K562 (cell line): ENCODE results near the gene RRAGD. TPM values are rescaled to one million over a fixed set of nuclear protein-coding genes. Genes with fewer than 3 reads are reported as not detected.

Experiments
- ATAC-seq: fragments of 200-7000 bp; cut with Tn5 transposase; 3 replicates; pipeline ENCODE4 v1.9.1; 2020; ENCODE audit warnings: moderate library complexity
- BruUV-seq: library from RNA; stranded (reverse); fragments of 400-500 nt; replicated peaks from 2 replicates; lab custom pipeline; 2021; lab: Mats Ljungman, UMichigan
- CTCF ChIA-PET: fragments of 300-600 bp; formaldehyde crosslinking; extraction: SDS; loops from one replicate; lab custom pipeline; 2021; ENCODE audit warnings: low intra/inter-chr PET ratio; lab: Yijun Ruan, JAX
- POLR2A ChIA-PET: fragments of 300-600, 350-650 bp; sonication (Branson Sonifier 250); formaldehyde crosslinking; extraction: SDS; loops from one replicate; lab custom pipeline; 2021; ENCODE audit warnings: antibody characterized with exemption, inconsistent platforms; lab: Yijun Ruan, JAX
- DNase-seq, 4 experiments: peaks; one replicate each; pipeline versions ENCODE4 v3.0.0 to v3.0.0-alpha.2; 2011 to 2018; ENCODE audit warnings: low spot score in 3 of 4, mixed read lengths in 3 of 4; ENCODE audit errors: extremely low read depth in 1 of 4
- FAIRE-seq: peaks from 2 replicates; lab custom pipeline; 2011; peaks lifted over from hg19 to GRCh38; lab: Jason Lieb, UNC
- H2AFZ ChIP-seq: 2 replicates; pipeline ENCODE4 v1.6.0; 2011; ENCODE audit warnings: low read depth, low read length, control low read depth, inconsistent platforms
- H3K27ac ChIP-seq: fragments of 200-600 bp; 3 replicates; pipeline ENCODE4 v1.8.0; 2011; ENCODE audit warnings: low read depth, mild to moderate bottlenecking, control low read depth, inconsistent platforms, low read length, moderate library complexity, mixed read lengths; ENCODE audit errors: extremely low read depth
- H3K27me3 ChIP-seq, 2 experiments: fragments of 300-600 bp in 1 of 2; 2 replicates in 1 of 2; 3 replicates in 1 of 2; pipeline versions ENCODE4 v1.6.0 to v1.8.0; 2011; ENCODE audit warnings: inconsistent platforms in 2 of 2, low read length in 2 of 2, mild to moderate bottlenecking in 1 of 2, mixed read lengths in 1 of 2, moderate library complexity in 1 of 2; ENCODE audit not compliant: control insufficient read depth in 2 of 2, insufficient read depth in 2 of 2
- H3K36me3 ChIP-seq: fragments of 300-600 bp; 3 replicates; pipeline ENCODE4 v1.8.0; 2011; ENCODE audit warnings: mild to moderate bottlenecking, low read length, inconsistent platforms; ENCODE audit not compliant: control insufficient read depth, insufficient read depth
- H3K4me1 ChIP-seq, 2 experiments: fragments of 200-600 bp in 1 of 2; replicated peaks in 1 of 2; 2 replicates in 1 of 2; 3 replicates in 1 of 2; pipeline versions ENCODE4 v1.5.1 to v1.8.0; 2011; ENCODE audit warnings: inconsistent platforms in 2 of 2, low read length in 2 of 2, mild to moderate bottlenecking in 1 of 2, mixed read lengths in 1 of 2, moderate library complexity in 1 of 2; ENCODE audit not compliant: control insufficient read depth in 2 of 2, insufficient read depth in 2 of 2
- H3K4me2 ChIP-seq: 2 replicates; pipeline ENCODE4 v1.6.1; 2011; ENCODE audit warnings: low read length, control low read depth, inconsistent platforms, mixed read lengths; ENCODE audit not compliant: insufficient read depth
- H3K4me3 ChIP-seq: fragments of 200-600 bp; sonication (generic), shearing (Covaris generic); 2 replicates; pipeline ENCODE4 v1.5.1; 2016; ENCODE audit warnings: control low read depth, inconsistent platforms
- H3K79me2 ChIP-seq: fragments of 200-600 bp; 3 replicates; pipeline ENCODE4 v1.8.0; 2011; ENCODE audit warnings: low read length, inconsistent platforms; ENCODE audit not compliant: control insufficient read depth, insufficient read depth
- H3K9ac ChIP-seq, 2 experiments: 2 replicates each; pipeline versions ENCODE4 v1.6.0 to v1.6.1; 2011; ENCODE audit warnings: low read depth in 2 of 2, low read length in 2 of 2, control low read depth in 1 of 2, inconsistent platforms in 1 of 2, mild to moderate bottlenecking in 1 of 2, mixed read lengths in 1 of 2; ENCODE audit not compliant: insufficient read depth in 1 of 2
- H3K9me1 ChIP-seq: one replicate; pipeline ENCODE4 v1.6.0; 2011; ENCODE audit warnings: inconsistent platforms, mild to moderate bottlenecking, low read length, moderate library complexity; ENCODE audit not compliant: control insufficient read depth, insufficient read depth
- H3K9me3 ChIP-seq: replicated peaks from 2 replicates; pipeline ENCODE4 v1.5.1; 2011; ENCODE audit warnings: low read depth, low read length, inconsistent platforms; ENCODE audit not compliant: control insufficient read depth, insufficient read depth
- H4K20me1 ChIP-seq: replicated peaks from 2 replicates; pipeline ENCODE4 v1.6.1; 2011; ENCODE audit warnings: low read length, inconsistent platforms, mixed read lengths; ENCODE audit not compliant: control insufficient read depth, insufficient read depth
- GATAD2A ChIP-seq: fragments of 450-650 bp; IDR thresholded peaks from 2 replicates; pipeline ENCODE4 v1.6.1; 2017
- NUFIP1 ChIP-seq: fragments of 450-650 bp; IDR thresholded peaks from 2 replicates; pipeline ENCODE4 v1.6.1; 2018; ENCODE audit not compliant: partially characterized antibody
- PCBP2 ChIP-seq: fragments of 200-400 bp; formaldehyde crosslinking; IDR thresholded peaks from 2 replicates; pipeline ENCODE4 v1.6.1; 2018; ENCODE audit warnings: low read length, low read depth, mild to moderate bottlenecking, moderate library complexity; ENCODE audit not compliant: poor library complexity, severe bottlenecking
- POLR2AphosphoS2 ChIP-seq: IDR thresholded peaks from 2 replicates; pipeline ENCODE4 v1.6.1; 2012; ENCODE audit warnings: low read length, improper control_type of control experiment
- TEAD4 ChIP-seq, 2 experiments: sonication (generic) in 1 of 2; formaldehyde crosslinking in 1 of 2; IDR thresholded peaks; 2 replicates each; pipeline versions ENCODE4 v1.6.1 to v1.8.0; 2012 to 2022; ENCODE audit warnings: borderline replicate concordance in 1 of 2, inconsistent platforms in 1 of 2, low read length in 1 of 2, mild to moderate bottlenecking in 1 of 2, missing genetic modification reagents in 1 of 2
- THRB ChIP-seq: fragments of 450-650 bp; formaldehyde crosslinking; conservative IDR thresholded peaks from 2 replicates; pipeline ENCODE4 v1.4.0; 2022; ENCODE audit warnings: mild to moderate bottlenecking, missing genetic modification characterization
- ZBTB7A ChIP-seq: IDR thresholded peaks from 2 replicates; pipeline ENCODE4 v1.6.1; 2011; ENCODE audit warnings: low read depth, mild to moderate bottlenecking, low read length, moderate library complexity, borderline replicate concordance; ENCODE audit not compliant: control insufficient read depth
- WGBS: fragments of 100-300 bp; shearing (Covaris generic); methylation state at CpG from one replicate; pipeline ENCODE4 v1.1.6; 2016; ENCODE audit warnings: low coverage, mixed read lengths; ENCODE audit not compliant: insufficient coverage; ENCODE audit errors: missing lambda C conversion rate; 5-methylcytosine and 5-hydroxymethylcytosine counted together
- in situ Hi-C: fragments of 300-500 bp; cut with MboI; formaldehyde crosslinking; loops from 4 replicates; pipeline ENCODE4 v1.15.0; 2018; ENCODE audit warnings: inconsistent platforms, mixed read lengths
- intact Hi-C: fragments of 100-400 bp; cut with micrococcal nuclease; formaldehyde crosslinking; loops from 2 replicates; pipeline ENCODE4 v1.14.2; 2022
- polyA plus RNA-seq, 8 experiments: library from polyadenylated mRNA; depleted of rRNA in 4 of 8; stranded (reverse) in 5 of 8; unstranded in 3 of 8; fragments of >200 nt; fragmentation: Nextera tagmentation in 2 of 8; fragmentation: Illumina TruSeq in 1 of 8; extraction: Ambion mirVana in 2 of 8; extraction: Trizol in 1 of 8; gene quantifications; 2 replicates each; pipeline versions ENCODE4 v1.2.1 to v1.2.3, GENCODE V29; 2011 to 2014; ENCODE audit warnings: inconsistent platforms in 1 of 8, missing spikeins in 1 of 8
- total RNA-seq, 7 experiments: library from RNA; depleted of rRNA in 6 of 7; stranded (reverse); fragments of >200 nt in 6 of 7; fragmentation: Illumina TruSeq in 2 of 7; extraction: Trizol in 2 of 7; gene quantifications; 2 replicates each; pipeline versions ENCODE4 v1.2.1 to v1.2.3, GENCODE V29; 2011 to 2021; ENCODE audit warnings: low replicate concordance in 1 of 7

RRAGD gene
- total and polyA plus RNA-seq, 9 of the 15 experiments (the other 6 are each of a cell fraction or from before 2014, with no cell fraction given), result 0.03 to 0.07 (median 0.04) TPM; not detected in 6

GRCh38 chr6:89353702-89354392 lies 58.2 kb downstream of the RRAGD start:
- FAIRE-seq (no peak), ATAC-seq (no peak), DNase-seq (no peak)
- no peaks in the 10 kb centered on the region for H3K9me1 ChIP-seq
- no peaks in the 10 kb centered on the region for H3K27me3 ChIP-seq
- no peaks in the 10 kb centered on the region for H4K20me1 ChIP-seq
- H3K9me3 ChIP-seq, result no peaks in the 10 kb centered on the region
- H3K9ac ChIP-seq, result no peak overlapping the region
- intact Hi-C loops, result no loop called here
- ChIA-PET POLR2A (interaction anchor here (0.6 to 1.3 kb wide), 3 partner anchors 10 to 76 kb away, joined by 4 read pairs; no protein-coding TSS in a partner anchor), CTCF (no interaction called here)
- 88% methylated on average over 2 of the region's 2 CpGs for WGBS
- H2AFZ ChIP-seq, result peak overlapping the region; percentile 94
- no peak overlapping the region for H3K27ac ChIP-seq
- no peaks in the 10 kb centered on the region for H3K36me3 ChIP-seq
- H3K4me2 ChIP-seq, result no peak overlapping the region; the same call in 1 of the 2 replicates
- no peak overlapping the region for H3K4me3 ChIP-seq
- TF ChIP-seq NUFIP1 (no peak), THRB (CRISPR knock-in tag) (no peak), POLR2AphosphoS2 (no peak), ZBTB7A (no peak), PCBP2 (peak; percentile 30), GATAD2A (no peak), TEAD4 (IDR thresholded peaks at IDR 0.05; ENCODE audit: low read length) (no peak), TEAD4 (CRISPR knock-in tag; IDR thresholded peaks at IDR 0.05; ENCODE audit: borderline replicate concordance) (no peak)
- BruUV-seq, result no TSS peak
- H3K79me2 ChIP-seq, result peaks cover 42% of the 10 kb centered on the region
- peaks cover 10 to 19% of the 10 kb centered on the region in 2 experiments; a peak in 4 of 5 replicates for H3K4me1 ChIP-seq
- in situ Hi-C loops, result no loop called here
